ENCODE results near the gene RAB11FIP5. TPM values are rescaled to one million over a fixed set of nuclear protein-coding genes. Genes with fewer than 3 reads are reported as not detected.

Gene RAB11FIP5
- total and polyA plus RNA-seq, 4 donors: 10.0 to 23.8 (median 11.8) TPM

DNA sequence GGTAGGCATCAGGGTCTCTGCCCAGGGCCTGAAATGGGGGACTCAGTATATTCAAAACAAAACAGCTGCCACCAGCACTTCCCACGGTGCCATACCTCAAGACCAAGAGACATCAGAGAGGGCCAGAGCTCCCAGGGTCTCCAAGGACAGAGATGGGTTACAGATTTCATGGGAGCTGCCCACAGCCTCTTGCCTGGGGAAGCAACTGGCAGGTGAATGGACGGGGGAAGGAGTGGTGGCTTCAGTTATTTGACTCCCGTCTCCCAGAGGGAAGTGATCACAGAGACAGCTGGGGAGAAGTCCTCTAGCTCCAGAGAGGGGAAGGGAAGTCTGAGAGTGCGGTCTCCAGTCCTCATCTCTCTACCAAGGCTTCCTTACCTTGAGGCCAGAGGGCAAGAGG, 25.4 kb downstream of the RAB11FIP5 start:
- Histone ChIP-seq H3K27me3 (ENCODE audit: control insufficient read depth in 3 of 3, insufficient read depth in 3 of 3, low read length in 2 of 3) (no peaks in the 10 kb centered on the region), H3K36me3 (ENCODE audit: control insufficient read depth in 4 of 4, insufficient read depth in 4 of 4, low read length in 4 of 4) (peaks cover 0 to 17% (median 0%) of the 10 kb centered on the region in 4 donors), H3K4me1 (ENCODE audit: control insufficient read depth in 5 of 5, insufficient read depth in 5 of 5, low read length in 5 of 5) (peaks cover 0 to 13% (median 0%) of the 10 kb centered on the region in 5 donors), H3K4me3 (no peak overlapping the region), H3K9me3 (ENCODE audit: control insufficient read depth in 4 of 4, insufficient read depth in 3 of 4, low read length in 3 of 4) (no peaks in the 10 kb centered on the region), H3K9ac (ENCODE audit: insufficient read depth in 1 of 2, low read length in 2 of 2) (no peak overlapping the region), H3K27ac (ENCODE audit: low read depth in 1 of 2, low read length in 1 of 2) (no peak overlapping the region)
- 73 to 77% methylated on average over 4 of the region's 4 CpGs for WGBS, 2 donors
- TF ChIP-seq, protein P1, sequence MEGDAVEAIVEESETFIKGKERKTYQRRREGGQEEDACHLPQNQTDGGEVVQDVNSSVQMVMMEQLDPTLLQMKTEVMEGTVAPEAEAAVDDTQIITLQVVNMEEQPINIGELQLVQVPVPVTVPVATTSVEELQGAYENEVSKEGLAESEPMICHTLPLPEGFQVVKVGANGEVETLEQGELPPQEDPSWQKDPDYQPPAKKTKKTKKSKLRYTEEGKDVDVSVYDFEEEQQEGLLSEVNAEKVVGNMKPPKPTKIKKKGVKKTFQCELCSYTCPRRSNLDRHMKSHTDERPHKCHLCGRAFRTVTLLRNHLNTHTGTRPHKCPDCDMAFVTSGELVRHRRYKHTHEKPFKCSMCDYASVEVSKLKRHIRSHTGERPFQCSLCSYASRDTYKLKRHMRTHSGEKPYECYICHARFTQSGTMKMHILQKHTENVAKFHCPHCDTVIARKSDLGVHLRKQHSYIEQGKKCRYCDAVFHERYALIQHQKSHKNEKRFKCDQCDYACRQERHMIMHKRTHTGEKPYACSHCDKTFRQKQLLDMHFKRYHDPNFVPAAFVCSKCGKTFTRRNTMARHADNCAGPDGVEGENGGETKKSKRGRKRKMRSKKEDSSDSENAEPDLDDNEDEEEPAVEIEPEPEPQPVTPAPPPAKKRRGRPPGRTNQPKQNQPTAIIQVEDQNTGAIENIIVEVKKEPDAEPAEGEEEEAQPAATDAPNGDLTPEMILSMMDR (IDR thresholded peaks at IDR 0.05; ENCODE audit: control extremely low read depth, extremely low read depth): no peak
- DNase-seq: no peak
- no peak for ATAC-seq (ENCODE audit: insufficient read depth, low FRiP score)

DNA sequence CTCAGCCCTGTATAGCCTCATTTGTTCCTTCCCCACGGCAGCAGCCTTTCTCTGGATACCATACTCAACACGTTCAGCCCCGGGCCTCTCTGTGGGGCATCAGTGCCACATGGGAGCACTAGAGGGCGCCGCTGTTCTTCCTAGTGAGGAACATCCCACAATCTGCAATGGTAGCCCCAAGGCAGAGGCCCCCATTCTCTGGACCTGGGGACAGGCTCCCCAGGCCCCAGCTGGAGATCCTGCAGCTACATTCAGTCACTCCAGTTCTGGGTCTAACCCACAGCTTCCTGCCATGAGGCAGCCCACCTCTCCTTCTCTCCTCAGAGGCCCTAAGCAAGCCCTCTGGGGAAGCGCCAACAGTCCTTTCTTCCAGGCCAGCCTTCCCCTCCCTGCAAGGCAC, 27.1 kb downstream of the RAB11FIP5 start:
- peak; percentile 64 for ATAC-seq (ENCODE audit: insufficient read depth, low FRiP score)
- Histone ChIP-seq H3K27ac (ENCODE audit: low read depth in 1 of 2, low read length in 1 of 2) (no peak overlapping the region), H3K27me3 (ENCODE audit: control insufficient read depth in 3 of 3, insufficient read depth in 3 of 3, low read length in 2 of 3) (no peaks in the 10 kb centered on the region), H3K4me3 (no peak overlapping the region), H3K9me3 (ENCODE audit: control insufficient read depth in 4 of 4, insufficient read depth in 3 of 4, low read length in 3 of 4) (no peaks in the 10 kb centered on the region), H3K9ac (ENCODE audit: insufficient read depth in 1 of 2, low read length in 2 of 2) (no peak overlapping the region), H3K36me3 (ENCODE audit: control insufficient read depth in 4 of 4, insufficient read depth in 4 of 4, low read length in 4 of 4) (peaks cover 0 to 18% (median 0%) of the 10 kb centered on the region in 4 donors), H3K4me1 (ENCODE audit: control insufficient read depth in 5 of 5, insufficient read depth in 5 of 5, low read length in 5 of 5) (peaks cover 0 to 13% (median 0%) of the 10 kb centered on the region in 5 donors)
- peak; percentile 72 to 81 (median 79) for DNase-seq
- TF ChIP-seq, protein P1 (IDR thresholded peaks at IDR 0.05; ENCODE audit: control extremely low read depth, extremely low read depth): peak; percentile 88
- 18% methylated on average over 6 of the region's 6 CpGs for WGBS, 2 donors

DNA sequence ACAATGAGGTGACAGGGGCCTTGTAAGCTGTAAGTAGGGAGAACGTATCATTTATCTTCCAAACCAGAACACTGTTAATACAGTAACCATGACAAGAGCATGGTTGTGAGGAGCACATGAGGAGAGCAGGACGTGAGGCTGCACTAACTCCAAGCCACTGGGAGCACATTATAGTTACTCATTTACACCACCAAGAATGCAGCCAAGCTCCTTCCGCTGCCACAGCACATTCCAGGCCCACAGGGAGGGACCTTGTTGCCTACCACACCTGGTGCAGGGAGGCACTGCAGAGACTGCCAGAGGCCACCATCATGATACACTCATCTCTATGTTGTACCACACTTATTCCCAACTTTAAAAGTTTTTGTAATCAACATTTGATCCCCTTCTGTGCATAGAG, 27.8 kb downstream of the RAB11FIP5 start:
- DNase-seq (no peak), ATAC-seq (ENCODE audit: insufficient read depth, low FRiP score) (no peak)
- H3K4me1 ChIP-seq (ENCODE audit: control insufficient read depth in 5 of 5, insufficient read depth in 5 of 5, low read length in 5 of 5): peaks cover 0 to 10% (median 0%) of the 10 kb centered on the region in 5 donors
- H3K4me3 ChIP-seq: no peak overlapping the region
- H3K9ac ChIP-seq (ENCODE audit: insufficient read depth in 1 of 2, low read length in 2 of 2): no peak overlapping the region
- H3K9me3 ChIP-seq (ENCODE audit: control insufficient read depth in 4 of 4, insufficient read depth in 3 of 4, low read length in 3 of 4): no peaks in the 10 kb centered on the region
- whole genome bisulfite sequencing, 2 donors: 86 to 91% methylated on average over 3 of the region's 3 CpGs
- TF ChIP-seq, protein P1 (IDR thresholded peaks at IDR 0.05; ENCODE audit: control extremely low read depth, extremely low read depth): no peak
- no peaks in the 10 kb centered on the region for H3K27me3 ChIP-seq (ENCODE audit: control insufficient read depth in 3 of 3, insufficient read depth in 3 of 3, low read length in 2 of 3)
- H3K36me3 ChIP-seq (ENCODE audit: control insufficient read depth in 4 of 4, insufficient read depth in 4 of 4, low read length in 4 of 4): peaks cover 0 to 25% (median 0%) of the 10 kb centered on the region in 4 donors
- no peak overlapping the region for H3K27ac ChIP-seq (ENCODE audit: low read depth in 1 of 2, low read length in 1 of 2)

Measured in lung (tissue), 12 donors.